ENCODE results near the gene DLL1.

GRCh38 chr6:170283212-170284081 lies 7.4 kb downstream of the DLL1 start:
- no peak for TF ChIP-seq CTCF (IDR thresholded peaks at IDR 0.05)
- TF ChIP-seq POLR2A (IDR thresholded peaks at IDR 0.05), result no peak

Data from body of pancreas (tissue), 4 donors.